MCF 10A (cell line): Measurements from ENCODE around the gene CAMTA1. TPM values are rescaled to one million over a fixed set of nuclear protein-coding genes. Genes with fewer than 3 reads are reported as not detected.

Source experiments
- BruUV-seq: library from RNA; stranded (reverse); fragments of 400-500 nt; replicated peaks from 2 replicates; lab custom pipeline; 2021; lab: Mats Ljungman, UMichigan
- CTCF ChIA-PET: fragments of 300-600 bp; sonication (Branson Sonifier 250); formaldehyde crosslinking; extraction: SDS; loops from one replicate; lab custom pipeline; 2021; ENCODE audit warnings: antibody characterized with exemption, inconsistent platforms; lab: Yijun Ruan, JAX
- POLR2A ChIA-PET: fragments of 300-600, 350-650 bp; sonication (Branson Sonifier 250); formaldehyde crosslinking; extraction: SDS; loops from one replicate; lab custom pipeline; 2020; ENCODE audit warnings: antibody characterized with exemption, inconsistent platforms; lab: Yijun Ruan, JAX
- DNase-seq: peaks from one replicate; pipeline ENCODE4 v3.0.0-alpha.2; 2018; ENCODE audit not compliant: unreplicated experiment
- H3K27ac Mint-ChIP-seq: one replicate; pipeline ENCODE4 v1.8.0; 2022; ENCODE audit warnings: mild to moderate bottlenecking, low read depth, mixed read lengths; ENCODE audit not compliant: unreplicated experiment
- H3K27me3 Mint-ChIP-seq: one replicate; pipeline ENCODE4 v1.8.0; 2022; ENCODE audit warnings: mixed read lengths; ENCODE audit not compliant: insufficient read depth, unreplicated experiment
- H3K36me3 Mint-ChIP-seq: one replicate; pipeline ENCODE4 v1.8.0; 2022; ENCODE audit warnings: mild to moderate bottlenecking, moderate library complexity, mixed read lengths; ENCODE audit not compliant: insufficient read depth, unreplicated experiment
- H3K4me1 Mint-ChIP-seq: one replicate; pipeline ENCODE4 v1.8.0; 2022; ENCODE audit warnings: mixed read lengths; ENCODE audit not compliant: insufficient read depth, unreplicated experiment
- H3K4me3 Mint-ChIP-seq: one replicate; pipeline ENCODE4 v1.8.0; 2022; ENCODE audit warnings: mild to moderate bottlenecking, moderate library complexity, mixed read lengths; ENCODE audit not compliant: unreplicated experiment
- H3K9me3 Mint-ChIP-seq: one replicate; pipeline ENCODE4 v1.8.0; 2022; ENCODE audit warnings: mixed read lengths; ENCODE audit not compliant: unreplicated experiment
- CTCF ChIP-seq: fragments of 200-600 bp; IDR thresholded peaks from one replicate; pipeline ENCODE4 v1.8.0; 2022; ENCODE audit warnings: antibody characterized with exemption, mild to moderate bottlenecking; ENCODE audit not compliant: unreplicated experiment
- intact Hi-C: fragments of 100-400 bp; cut with micrococcal nuclease; formaldehyde crosslinking; loops from 2 replicates; pipeline ENCODE4 v1.14.1; 2022
- total RNA-seq: library from RNA; stranded (reverse); gene quantifications from 2 replicates; pipeline ENCODE4 v1.2.3, GENCODE V29; 2022

Gene CAMTA1
- total RNA-seq, 1 experiment from 2014 or later, result 74.1 TPM

- Mint-ChIP-seq H3K27ac (no peak overlapping the region), H3K4me3 (no peak overlapping the region), H3K4me1 (no peaks in the 10 kb centered on the region), H3K36me3 (no peaks in the 10 kb centered on the region), H3K9me3 (no peaks in the 10 kb centered on the region), H3K27me3 (no peaks in the 10 kb centered on the region)
- BruUV-seq, result no TSS peak
- POLR2A ChIA-PET, result no interaction called here
- intact Hi-C loops, result no loop called here
- DNase-seq, result no peak
- CTCF ChIA-PET, result no interaction called here
- TF ChIP-seq CTCF, result no peak
Measured at GRCh38 chr1:7437036-7437435, 651.8 kb downstream of the CAMTA1 start.

GRCh38 chr1:7437608-7438395, 652.5 kb downstream of the CAMTA1 start:
- Mint-ChIP-seq H3K36me3 (no peaks in the 10 kb centered on the region), H3K27me3 (no peaks in the 10 kb centered on the region), H3K4me3 (no peak overlapping the region), H3K27ac (no peak overlapping the region), H3K9me3 (no peaks in the 10 kb centered on the region), H3K4me1 (no peaks in the 10 kb centered on the region)
- no peak for DNase-seq
- CTCF ChIA-PET, result no interaction called here
- POLR2A ChIA-PET, result no interaction called here
- TF ChIP-seq CTCF, result no peak
- intact Hi-C loops, result no loop called here
- BruUV-seq, result no TSS peak

GRCh38 chr1:7438396-7438785, 653.1 kb downstream of the CAMTA1 start:
- H3K27ac Mint-ChIP-seq, result no peak overlapping the region
- DNase-seq, result no peak
- H3K4me1 Mint-ChIP-seq, result no peaks in the 10 kb centered on the region
- H3K9me3 Mint-ChIP-seq, result no peaks in the 10 kb centered on the region
- no peaks in the 10 kb centered on the region for H3K36me3 Mint-ChIP-seq
- no peak for TF ChIP-seq CTCF
- intact Hi-C loops, result no loop called here
- no peaks in the 10 kb centered on the region for H3K27me3 Mint-ChIP-seq
- no peak overlapping the region for H3K4me3 Mint-ChIP-seq
- ChIA-PET CTCF (no interaction called here), POLR2A (no interaction called here)
- no TSS peak for BruUV-seq

- no peak overlapping the region for H3K4me3 Mint-ChIP-seq
- no TSS peak for BruUV-seq
- ChIA-PET POLR2A (interaction anchor here (0.6 kb wide), 1 partner anchor 12 kb away, joined by 3 read pairs; no protein-coding TSS in a partner anchor), CTCF (no interaction called here)
- TF ChIP-seq CTCF, result no peak
- H3K27ac Mint-ChIP-seq, result no peak overlapping the region
- H3K9me3 Mint-ChIP-seq, result no peaks in the 10 kb centered on the region
- H3K4me1 Mint-ChIP-seq, result no peaks in the 10 kb centered on the region
- DNase-seq, result no peak
- no peaks in the 10 kb centered on the region for H3K36me3 Mint-ChIP-seq
- intact Hi-C loops, result no loop called here
- H3K27me3 Mint-ChIP-seq, result no peaks in the 10 kb centered on the region
Measured at GRCh38 chr1:7438921-7439655, 653.8 kb downstream of the CAMTA1 start.
